T-cell (primary cell): ENCODE measurements around the gene HSD17B14. TPM values are rescaled to one million over a fixed set of nuclear protein-coding genes. Genes with fewer than 3 reads are reported as not detected.

Experiments
- ATAC-seq, 4 experiments: fragments of 200-7000 bp in 3 of 4; fragments of 150-1000 bp in 1 of 4; cut with Tn5 transposase; replicated peaks in 1 of 4; 1 replicate in 3 of 4; 2 replicates in 1 of 4; pipeline ENCODE4 v1.10.0; 2021; ENCODE audit warnings: moderate library complexity in 3 of 4, mild to moderate bottlenecking in 2 of 4, moderate number of reproducible peaks in 1 of 4
- CTCF ChIA-PET, 2 donors: fragments of 300-600 bp; sonication (Branson Sonifier 250); formaldehyde crosslinking; loops; one replicate each; lab custom pipeline; 2022; ENCODE audit warnings: antibody characterized with exemption in 2 of 2; lab: Charles Lee
- POLR2A ChIA-PET, 2 donors: fragments of 300-600 bp; sonication (Branson Sonifier 250); formaldehyde crosslinking; loops; one replicate each; lab custom pipeline; 2022; ENCODE audit warnings: antibody characterized with exemption in 2 of 2; lab: Charles Lee
- DNase-seq, 35 experiments: peaks; one replicate each; pipeline versions ENCODE4 v3.0.0 to v3.0.0-alpha.2; 2013 to 2023
- H3K27ac ChIP-seq: one replicate; pipeline ENCODE4 v1.5.1; 2013; ENCODE audit warnings: low read length
- H3K27me3 ChIP-seq, 2 experiments: replicated peaks in 1 of 2; 1 replicate in 1 of 2; 2 replicates in 1 of 2; pipeline versions ENCODE4 v1.6.1 to v1.7.0; 2013; ENCODE audit warnings: low read length in 1 of 2, mixed read lengths in 1 of 2; ENCODE audit not compliant: control insufficient read depth in 2 of 2, insufficient read depth in 2 of 2; ENCODE audit errors: extremely low read depth in 1 of 2
- H3K36me3 ChIP-seq, 2 donors: 1 replicate in 1 of 2; 2 replicates in 1 of 2; pipeline versions ENCODE4 v1.6.1 to v1.7.0; 2013; ENCODE audit warnings: low read length in 1 of 2; ENCODE audit not compliant: control insufficient read depth in 2 of 2, insufficient read depth in 1 of 2; ENCODE audit errors: extremely low read depth in 1 of 2
- H3K4me1 ChIP-seq, 2 experiments: 1 replicate in 1 of 2; 2 replicates in 1 of 2; pipeline versions ENCODE4 v1.6.1 to v1.7.0; 2013; ENCODE audit warnings: low read length in 2 of 2, mixed read lengths in 1 of 2; ENCODE audit not compliant: insufficient read depth in 2 of 2, control insufficient read depth in 1 of 2; ENCODE audit errors: extremely low read depth in 1 of 2
- H3K4me3 ChIP-seq, 2 donors: 1 replicate in 1 of 2; 2 replicates in 1 of 2; pipeline versions ENCODE4 v1.5.1 to v1.7.0; 2013; ENCODE audit warnings: mild to moderate bottlenecking in 2 of 2, low read length in 1 of 2, moderate library complexity in 1 of 2; ENCODE audit not compliant: control insufficient read depth in 1 of 2; ENCODE audit errors: extremely low read depth in 1 of 2
- H3K9me3 ChIP-seq: 2 replicates; pipeline ENCODE4 v1.7.0; 2013
- H3K27ac Mint-ChIP-seq, 2 donors: one replicate each; pipeline ENCODE4 v1.8.0; 2020 to 2021; ENCODE audit warnings: mild to moderate bottlenecking in 2 of 2, mixed read lengths in 2 of 2
- H3K27me3 Mint-ChIP-seq, 2 donors: one replicate each; pipeline ENCODE4 v1.8.0; 2021 to 2022; ENCODE audit warnings: mixed read lengths in 2 of 2
- H3K36me3 Mint-ChIP-seq: one replicate; pipeline ENCODE4 v1.8.0; 2021; ENCODE audit warnings: mixed read lengths
- H3K4me1 Mint-ChIP-seq, 3 donors: one replicate each; pipeline ENCODE4 v1.8.0; 2020 to 2022; ENCODE audit warnings: mixed read lengths in 3 of 3, mild to moderate bottlenecking in 1 of 3
- H3K4me3 Mint-ChIP-seq, 3 donors: one replicate each; pipeline ENCODE4 v1.8.0; 2020 to 2022; ENCODE audit warnings: mild to moderate bottlenecking in 3 of 3, mixed read lengths in 3 of 3, moderate library complexity in 3 of 3
- H3K9me3 Mint-ChIP-seq, 3 donors: one replicate each; pipeline ENCODE4 v1.8.0; 2020 to 2022; ENCODE audit warnings: mixed read lengths in 3 of 3
- WGBS: methylation state at CpG from one replicate; pipeline ENCODE4 v1.1.5; 2013; ENCODE audit warnings: missing lambda C conversion rate; ENCODE audit not compliant: insufficient coverage; 5-methylcytosine and 5-hydroxymethylcytosine counted together
- total RNA-seq, 35 experiments: library from RNA in 6 of 35; stranded (reverse) in 6 of 35; fragments of 120-200 nt in 1 of 35; gene quantifications; one replicate each; pipeline versions ENCODE4 v1.2.1 to v1.2.4 and lab custom pipeline; 2013 to 2026

Gene HSD17B14
- total RNA-seq, 5 donors from 2014 or later (not counting 1 experiment from before 2014, with no cell fraction given) = 0.58 to 2.1 (median 1.1) TPM; not detected in 1

- POLR2A ChIA-PET = no interaction called here
These were observed 28.5 kb downstream of the HSD17B14 start for GRCh38 chr19:48807590-48808308.

GRCh38 chr19:48806818-48807589 is 29.3 kb downstream of the HSD17B14 start:
- Histone ChIP-seq H3K4me1 (peaks cover 6 to 26% of the 10 kb centered on the region in 2 experiments), H3K27me3 (no peaks in the 10 kb centered on the region), H3K36me3 (peaks cover 0 to 3% of the 10 kb centered on the region in 2 donors), H3K4me3 (no peak overlapping the region), H3K9me3 (no peaks in the 10 kb centered on the region), H3K27ac (no peak overlapping the region)
- Mint-ChIP-seq H3K36me3 (peaks cover 3% of the 10 kb centered on the region), H3K4me3 (no peak overlapping the region), H3K4me1 (peaks cover 20 to 37% (median 25%) of the 10 kb centered on the region in 3 donors), H3K27me3 (no peaks in the 10 kb centered on the region), H3K27ac (no peak overlapping the region), H3K9me3 (no peaks in the 10 kb centered on the region)
- peak in 2 of 4 experiments; percentile 49 to 66 for ATAC-seq
- ChIA-PET CTCF (no interaction called here), POLR2A (no interaction called here)
- 89% methylated on average over 15 of the region's 17 CpGs for WGBS
- peak in 6 of 35 experiments; percentile 30 to 59 (median 38) for DNase-seq

More at GRCh38 chr19:48807590-48808308, 28.5 kb downstream of the HSD17B14 start:
- CTCF ChIA-PET = no interaction called here
- DNase-seq = no peak
- Mint-ChIP-seq H3K36me3 (peaks cover 3% of the 10 kb centered on the region), H3K9me3 (no peaks in the 10 kb centered on the region), H3K4me1 (peaks cover 25 to 45% (median 30%) of the 10 kb centered on the region in 3 donors), H3K27ac (no peak overlapping the region), H3K4me3 (no peak overlapping the region), H3K27me3 (no peaks in the 10 kb centered on the region)
- peaks cover 0 to 3% of the 10 kb centered on the region in 2 donors for H3K36me3 ChIP-seq
- H3K4me3 ChIP-seq = no peak overlapping the region
- H3K9me3 ChIP-seq = no peaks in the 10 kb centered on the region
- H3K4me1 ChIP-seq = peaks cover 6 to 31% of the 10 kb centered on the region in 2 experiments
- ATAC-seq = no peak
- 96% methylated on average over 11 of the region's 13 CpGs for WGBS
- H3K27me3 ChIP-seq = no peaks in the 10 kb centered on the region
- H3K27ac ChIP-seq = no peak overlapping the region

GRCh38 chr19:48806518-48806817 is 29.8 kb downstream of the HSD17B14 start:
- Mint-ChIP-seq H3K9me3 (no peaks in the 10 kb centered on the region), H3K36me3 (peaks cover 3% of the 10 kb centered on the region), H3K4me3 (no peak overlapping the region), H3K27ac (no peak overlapping the region), H3K27me3 (no peaks in the 10 kb centered on the region), H3K4me1 (peaks cover 20 to 35% (median 24%) of the 10 kb centered on the region in 3 donors)
- WGBS = no CpG with 5 or more reads among the region's 5 CpGs
- Histone ChIP-seq H3K4me3 (no peak overlapping the region), H3K4me1 (peaks cover 6 to 20% of the 10 kb centered on the region in 2 experiments), H3K27me3 (no peaks in the 10 kb centered on the region), H3K9me3 (no peaks in the 10 kb centered on the region), H3K36me3 (peaks cover 0 to 3% of the 10 kb centered on the region in 2 donors), H3K27ac (no peak overlapping the region)
- CTCF ChIA-PET = no interaction called here
- POLR2A ChIA-PET = no interaction called here
- ATAC-seq (peak in 2 of 4 experiments; percentile 48 to 71), DNase-seq (peak in 24 of 35 experiments; percentile 5 to 72 (median 37))

- POLR2A ChIA-PET = no interaction called here
- Histone ChIP-seq H3K9me3 (no peaks in the 10 kb centered on the region), H3K4me1 (peaks cover 6 to 12% of the 10 kb centered on the region in 2 experiments), H3K27ac (no peak overlapping the region), H3K4me3 (no peak overlapping the region), H3K27me3 (no peaks in the 10 kb centered on the region), H3K36me3 (peaks cover 0 to 3% of the 10 kb centered on the region in 2 donors)
- Mint-ChIP-seq H3K4me1 (peaks cover 20 to 34% (median 23%) of the 10 kb centered on the region in 3 donors), H3K4me3 (no peak overlapping the region), H3K27ac (no peak overlapping the region), H3K27me3 (no peaks in the 10 kb centered on the region), H3K9me3 (no peaks in the 10 kb centered on the region), H3K36me3 (peaks cover 3% of the 10 kb centered on the region)
- no peak for DNase-seq
- WGBS = 96% methylated on average over 4 of the region's 15 CpGs
- CTCF ChIA-PET = no interaction called here
- no peak for ATAC-seq
These were observed 30.8 kb downstream of the HSD17B14 start for GRCh38 chr19:48805452-48805851.

GRCh38 chr19:48804496-48804895 is 31.8 kb downstream of the HSD17B14 start:
- Mint-ChIP-seq H3K4me3 (no peak overlapping the region), H3K4me1 (peaks cover 10 to 24% (median 13%) of the 10 kb centered on the region in 3 donors), H3K27me3 (no peaks in the 10 kb centered on the region), H3K27ac (no peak overlapping the region), H3K36me3 (peaks cover 3% of the 10 kb centered on the region), H3K9me3 (no peaks in the 10 kb centered on the region)
- POLR2A ChIA-PET = no interaction called here
- peaks cover 0 to 3% of the 10 kb centered on the region in 2 donors for H3K36me3 ChIP-seq
- H3K4me1 ChIP-seq = peaks cover 0 to 3% of the 10 kb centered on the region in 2 experiments
- no peak for DNase-seq
- CTCF ChIA-PET = no interaction called here
- H3K27ac ChIP-seq = no peak overlapping the region
- H3K27me3 ChIP-seq = no peaks in the 10 kb centered on the region
- H3K9me3 ChIP-seq = no peaks in the 10 kb centered on the region
- H3K4me3 ChIP-seq = no peak overlapping the region
- WGBS = 90% methylated on average over 2 of the region's 8 CpGs
- no peak for ATAC-seq

- H3K36me3 ChIP-seq = peaks cover 0 to 7% of the 10 kb centered on the region in 2 donors
- H3K9me3 Mint-ChIP-seq = no peaks in the 10 kb centered on the region
- CTCF ChIA-PET = interaction anchor here in 1 of 2 donors (1.1 kb wide), 2 partner anchors 35 to 191 kb away, joined by 3 read pairs; partner anchors contain the start of gene RUVBL2
- ATAC-seq (no peak), DNase-seq (no peak)
- no peaks in the 10 kb centered on the region for H3K4me1 ChIP-seq
- 100% methylated on average over 1 of the region's 2 CpGs for WGBS
- H3K27ac Mint-ChIP-seq = no peak overlapping the region
- no peak overlapping the region for H3K27ac ChIP-seq
- no peak overlapping the region for H3K4me3 Mint-ChIP-seq
- no peaks in the 10 kb centered on the region for H3K9me3 ChIP-seq
- peaks cover 3% of the 10 kb centered on the region for H3K36me3 Mint-ChIP-seq
- peaks cover 3 to 11% (median 3%) of the 10 kb centered on the region in 3 donors for H3K4me1 Mint-ChIP-seq
- H3K27me3 Mint-ChIP-seq = no peaks in the 10 kb centered on the region
- POLR2A ChIA-PET = no interaction called here
- no peak overlapping the region for H3K4me3 ChIP-seq
- no peaks in the 10 kb centered on the region for H3K27me3 ChIP-seq
These were observed 33.7 kb downstream of the HSD17B14 start for GRCh38 chr19:48802623-48803022.
